Stimulated activated CD4-positive, alpha-beta T cell treated with anti-CD3 and anti-CD28 coated beads, TNF-alpha, amount 100 ng/mL, for 48 hours (primary cell): ENCODE results near the gene ROPN1B.
"Not testable (repeated sequence)": the region's sequence is repeated elsewhere in the genome, so short reads cannot be mapped to it uniquely, and the experiment has no call there.

ENCODE experiments used
- DNase-seq, 3 donors: peaks; one replicate each; pipeline ENCODE4 v3.0.0-alpha.2; 2020; ENCODE audit warnings: low read depth in 3 of 3

Gene ROPN1B

DNA sequence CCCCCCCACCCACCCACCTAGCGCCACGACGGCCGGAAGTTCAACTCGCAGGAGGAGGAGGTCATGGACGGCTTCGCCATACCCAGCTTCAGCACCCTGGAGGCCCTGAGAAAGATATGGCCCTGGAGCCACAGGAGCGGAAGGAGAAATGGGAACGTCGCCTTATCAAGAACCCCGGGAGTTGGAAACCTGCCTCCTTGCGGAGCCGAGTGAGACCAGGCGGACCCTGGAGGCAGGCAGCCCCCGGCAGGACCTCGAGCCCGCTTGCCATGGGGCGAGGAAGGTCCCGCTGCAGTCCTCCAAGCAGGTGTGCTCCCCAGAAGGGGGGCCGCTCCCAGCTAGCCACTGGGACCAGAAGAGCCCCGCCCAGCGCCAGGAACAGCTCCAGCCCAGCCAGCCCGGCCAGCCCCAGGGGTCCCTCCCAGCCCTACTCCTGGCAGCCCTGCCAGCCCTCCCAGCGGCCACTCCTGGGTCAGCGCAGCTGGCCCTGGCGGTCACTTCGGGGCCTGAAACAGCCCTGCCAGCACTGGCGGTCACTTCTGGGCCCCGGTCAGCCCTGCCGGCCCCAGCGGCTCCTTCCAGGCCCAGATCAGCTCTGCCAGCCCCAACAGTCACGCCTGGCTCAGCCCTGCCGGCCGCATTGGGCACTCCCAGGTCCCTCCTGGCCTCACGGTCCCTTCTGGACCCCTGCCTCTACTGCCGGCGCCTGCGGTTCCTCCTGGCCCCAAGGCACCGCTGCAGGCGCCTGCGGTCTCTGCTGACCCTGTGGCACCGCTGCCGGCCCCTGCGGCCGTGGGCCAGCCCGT is 10.3 kb upstream of the ROPN1B start:
- no peak for DNase-seq

DNA sequence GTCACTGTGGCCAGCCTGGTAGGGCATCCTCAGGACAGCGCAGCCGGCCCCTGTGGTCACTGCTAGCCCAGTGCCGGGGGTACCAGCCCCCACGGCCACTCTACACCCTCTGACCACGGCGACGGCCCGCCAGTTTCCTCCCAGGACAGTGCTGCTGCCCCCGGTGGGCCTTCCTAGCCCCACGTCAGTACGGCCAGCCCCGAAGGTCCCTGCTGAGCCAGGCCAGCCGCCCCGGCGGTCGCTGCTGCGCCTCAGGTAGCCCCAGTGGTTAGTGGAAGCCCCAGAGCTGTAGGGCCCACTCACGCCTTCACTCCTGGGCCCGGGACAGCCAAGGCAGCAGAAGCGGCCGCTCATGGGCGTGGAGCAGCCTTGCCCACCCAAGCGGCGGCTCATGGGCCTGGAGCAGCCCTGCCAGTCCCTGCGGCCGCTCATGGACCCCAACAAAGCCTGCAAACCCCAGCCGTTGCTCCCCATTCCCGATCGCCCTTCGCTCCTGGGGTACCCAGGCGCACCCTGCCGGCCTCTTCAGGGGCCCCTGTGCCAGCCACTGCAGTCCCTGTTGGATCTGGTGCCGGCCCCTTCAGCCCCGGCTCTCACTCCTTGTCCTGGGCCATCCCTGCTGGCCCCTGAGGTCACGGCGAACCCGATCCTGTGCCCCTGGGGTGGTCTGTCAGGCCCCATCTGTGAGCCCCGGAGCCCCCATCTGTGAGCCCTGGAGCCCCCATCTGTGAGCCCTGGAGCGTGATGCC is 9.5 kb upstream of the ROPN1B start:
- DNase-seq, result no peak

DNA sequence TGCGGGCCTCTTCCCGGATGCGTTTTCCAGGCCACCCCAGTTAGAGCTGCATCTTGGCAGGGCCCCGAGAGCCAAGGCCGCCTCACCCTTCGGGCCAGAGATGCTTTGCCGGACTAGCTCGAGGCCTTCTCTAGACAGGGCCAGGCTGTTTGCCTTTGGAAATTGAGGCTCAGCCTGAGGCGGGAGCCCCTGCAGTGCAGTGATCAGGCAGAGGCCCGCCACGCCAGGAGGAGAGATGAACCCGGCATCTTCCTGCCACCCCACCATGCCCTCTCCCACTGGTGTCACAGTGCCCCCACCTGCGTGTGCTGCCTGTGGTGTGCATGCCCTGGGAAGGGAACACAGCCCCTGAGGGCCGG is 8.9 kb upstream of the ROPN1B start:
- no peak for DNase-seq

DNA sequence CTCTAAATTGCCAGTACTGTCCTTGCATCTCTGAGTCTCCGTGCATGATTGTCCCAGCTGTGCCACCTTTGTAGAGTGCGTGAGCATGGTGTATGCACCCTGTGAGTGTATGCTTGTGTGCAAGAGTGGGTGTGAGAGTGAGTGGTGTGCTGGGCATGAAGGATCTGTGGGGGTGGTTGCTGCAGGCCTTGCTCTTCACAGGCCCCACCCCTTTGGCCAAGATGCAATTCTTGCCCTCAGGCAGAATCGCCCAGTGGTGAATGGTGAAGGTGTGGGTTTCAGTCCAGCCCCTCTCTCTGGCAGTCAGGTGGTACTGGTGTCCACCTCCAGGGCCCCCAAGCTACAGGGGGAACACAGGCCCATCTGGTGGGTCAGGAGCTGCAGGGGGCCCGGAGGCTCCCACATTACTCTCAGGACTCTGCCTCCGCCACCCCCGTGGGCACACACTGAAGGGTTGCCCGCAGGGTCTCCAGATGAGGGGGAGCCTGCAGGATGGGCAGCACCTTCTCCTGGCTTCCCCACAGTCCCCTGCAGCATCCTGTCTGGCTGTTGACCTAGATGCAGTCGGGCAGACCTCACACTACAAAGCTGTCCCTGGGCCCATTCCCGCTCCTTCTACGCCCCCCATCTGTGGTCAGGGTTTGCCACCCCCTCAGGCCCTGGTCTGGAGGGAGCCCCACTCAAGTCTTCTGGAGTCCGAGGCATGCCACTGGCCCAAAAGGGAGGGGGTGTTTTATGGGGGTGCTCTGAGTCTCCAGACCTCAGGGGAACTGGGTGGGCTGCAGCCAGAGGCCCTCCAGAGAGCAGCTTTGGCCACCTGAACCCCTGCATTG is 8.3 kb upstream of the ROPN1B start:
- DNase-seq, result no peak

DNA sequence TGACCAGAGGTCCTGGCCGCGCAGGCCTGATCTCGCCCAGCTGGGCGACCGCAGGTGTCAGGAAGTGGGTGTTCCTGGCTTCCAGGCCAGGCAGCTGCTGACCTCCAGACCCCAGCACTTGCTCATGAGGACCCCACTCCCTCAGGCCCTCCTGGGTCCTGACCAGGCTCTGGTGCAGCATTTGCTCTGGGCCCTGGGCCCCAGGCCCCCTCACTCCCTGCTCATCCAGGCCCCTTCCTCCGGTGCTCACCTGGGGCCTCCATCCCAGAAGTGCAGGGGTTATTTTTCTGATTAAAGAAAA is 7.7 kb upstream of the ROPN1B start:
- no peak for DNase-seq

DNA sequence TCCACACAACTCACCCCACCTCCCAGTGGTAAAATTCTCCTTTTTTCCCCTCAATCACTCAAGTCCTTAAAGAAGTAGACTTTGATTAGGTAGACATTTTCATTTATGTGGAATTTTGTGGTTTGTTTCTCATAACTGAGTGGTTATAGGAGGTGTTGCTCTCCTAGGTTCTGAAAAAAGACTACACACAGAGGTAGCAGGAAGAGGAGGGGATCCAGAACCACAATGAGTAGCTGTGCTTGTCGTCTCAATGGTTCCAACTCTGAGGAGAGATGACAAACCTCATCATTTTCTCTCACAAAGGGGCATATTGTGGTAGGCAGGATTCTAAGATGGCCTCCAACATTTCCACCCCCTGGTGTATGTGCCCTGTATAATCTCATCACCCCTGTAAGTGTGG is 5.1 kb upstream of the ROPN1B start:
- DNase-seq, result not testable (repeated sequence)

DNA sequence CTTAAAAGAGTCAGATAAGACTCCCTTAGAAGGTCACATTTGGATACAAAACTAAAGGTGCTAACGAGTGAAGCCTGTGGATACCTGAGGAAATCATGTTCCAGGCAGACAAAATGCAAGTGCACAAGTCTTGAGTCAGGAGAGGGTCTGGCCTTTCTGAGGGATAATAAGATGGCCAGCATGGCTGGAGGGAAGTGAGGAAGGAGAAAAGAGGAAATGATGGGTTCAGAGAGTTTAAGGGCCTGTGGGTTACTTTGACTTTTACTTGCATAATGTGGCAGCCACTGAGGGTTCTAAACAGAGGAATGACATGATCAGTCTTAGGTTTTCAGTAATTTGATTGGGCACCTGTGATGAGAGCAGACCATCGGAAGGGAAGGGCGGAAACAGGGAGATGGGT is 3.5 kb upstream of the ROPN1B start:
- no peak for DNase-seq

DNA sequence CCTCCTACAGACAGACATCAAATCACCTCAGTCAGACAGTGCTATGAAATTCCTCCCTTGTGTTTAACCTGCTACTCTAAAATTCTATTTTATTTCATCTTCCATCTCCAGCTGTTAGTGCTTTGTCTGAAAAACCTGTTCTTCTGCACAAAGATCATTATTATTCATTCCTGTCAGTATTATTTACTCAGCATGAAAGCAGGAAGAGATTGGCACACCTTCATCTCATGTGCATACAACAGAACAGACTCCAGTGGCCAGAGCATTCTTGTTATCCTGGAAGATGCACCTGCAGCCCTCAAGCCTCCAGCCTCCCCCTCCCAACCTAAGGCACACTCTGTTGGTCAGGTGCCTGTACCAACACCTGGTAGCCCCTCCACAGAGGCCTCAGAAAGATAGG is 1.8 kb upstream of the ROPN1B start:
- DNase-seq, result no peak

DNA sequence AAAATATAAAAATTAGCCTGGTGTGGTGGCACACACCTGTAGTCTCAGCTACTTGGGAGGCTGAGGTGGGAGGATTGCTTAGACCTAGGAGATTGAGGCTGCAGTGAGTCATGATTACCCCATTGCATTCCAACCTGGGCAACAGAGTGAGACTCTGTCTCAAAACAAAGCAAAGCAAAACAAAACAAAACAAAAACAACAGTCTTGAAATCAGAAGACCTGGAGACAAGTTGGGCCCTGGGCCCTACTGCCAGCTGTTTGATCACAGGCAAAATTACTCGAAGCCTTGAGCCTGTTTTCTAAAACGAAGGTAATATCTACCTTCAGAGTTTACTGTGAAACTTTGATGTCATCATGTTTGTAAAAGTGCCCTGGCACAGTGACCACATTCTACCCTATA is 857 bp upstream of the ROPN1B start:
- DNase-seq, result not testable (repeated sequence)

DNA sequence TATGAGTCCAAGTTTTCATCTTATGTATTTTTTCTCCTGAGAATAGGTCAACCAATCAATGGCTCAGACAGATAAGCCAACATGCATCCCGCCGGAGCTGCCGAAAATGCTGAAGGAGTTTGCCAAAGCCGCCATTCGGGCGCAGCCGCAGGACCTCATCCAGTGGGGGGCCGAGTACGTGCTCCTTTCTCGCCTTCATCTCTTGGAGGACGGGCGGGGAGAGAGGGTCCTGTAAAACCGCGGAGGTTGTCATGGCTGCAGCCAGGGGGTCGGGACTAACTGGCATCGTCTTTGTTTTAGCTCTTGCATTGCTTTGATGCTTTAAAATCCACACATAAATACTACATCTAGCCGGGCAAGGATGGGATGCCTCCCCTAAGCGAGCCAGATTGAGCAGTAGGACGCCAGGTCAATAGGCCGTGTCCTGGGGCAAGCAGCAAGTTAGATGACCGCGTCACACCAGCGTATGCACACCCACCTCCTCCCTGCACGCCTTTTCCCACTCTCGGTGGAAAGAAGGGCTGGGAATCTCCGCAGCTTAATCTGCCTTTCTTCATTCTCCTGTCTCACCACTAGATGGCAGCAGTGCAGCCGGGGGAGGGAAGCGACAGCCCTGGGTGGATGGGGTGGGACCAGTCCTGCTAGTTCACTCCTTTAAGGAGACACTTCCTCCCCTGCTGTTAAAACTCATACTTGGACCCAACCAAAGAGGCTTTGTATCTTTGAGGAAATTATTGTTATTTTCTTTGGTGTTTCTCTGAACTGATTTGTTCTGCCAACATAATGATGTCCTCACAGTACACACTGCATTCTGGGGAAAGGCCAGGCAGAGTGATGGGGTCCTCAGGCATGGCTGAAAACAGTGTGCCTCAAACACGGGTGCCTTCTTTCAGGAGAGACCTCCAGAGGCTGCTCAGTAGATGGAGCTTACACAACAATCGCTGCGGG is 3.3 kb downstream of the ROPN1B start:
- DNase-seq, result not testable (repeated sequence)

DNA sequence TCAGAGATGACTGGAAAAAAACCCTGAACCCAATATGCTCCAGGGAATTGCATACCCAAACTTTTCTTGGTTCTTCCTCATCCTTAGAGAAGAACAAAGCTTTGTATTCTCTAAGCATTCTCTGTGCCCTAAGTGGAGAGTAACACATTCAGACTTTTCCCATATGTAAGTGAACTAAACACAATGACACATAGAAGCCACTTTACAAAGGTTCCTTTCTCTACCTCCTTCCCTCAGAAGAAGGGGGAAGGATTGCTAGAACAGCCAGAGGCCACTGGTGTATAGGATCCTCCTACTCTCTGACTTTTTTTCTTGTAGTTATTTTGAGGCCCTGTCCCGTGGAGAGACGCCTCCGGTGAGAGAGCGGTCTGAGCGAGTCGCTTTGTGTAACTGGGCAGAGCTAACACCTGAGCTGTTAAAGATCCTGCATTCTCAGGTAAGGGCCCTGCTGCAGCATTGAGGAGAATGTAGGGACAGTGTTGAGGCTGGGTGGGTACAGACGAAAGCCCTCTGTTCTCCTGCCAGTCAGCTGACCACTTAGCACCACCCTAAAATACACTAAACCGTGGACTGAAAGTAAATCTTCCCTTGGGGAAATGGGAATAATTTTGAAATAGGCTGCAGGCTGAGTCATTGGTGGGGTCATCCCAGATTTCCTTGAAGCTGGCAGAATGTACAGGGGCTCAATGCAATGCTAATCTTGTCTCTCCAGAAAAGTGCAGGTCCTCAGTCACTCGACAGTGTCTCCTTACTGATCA is 6.4 kb downstream of the ROPN1B start:
- not testable (repeated sequence) for DNase-seq

DNA sequence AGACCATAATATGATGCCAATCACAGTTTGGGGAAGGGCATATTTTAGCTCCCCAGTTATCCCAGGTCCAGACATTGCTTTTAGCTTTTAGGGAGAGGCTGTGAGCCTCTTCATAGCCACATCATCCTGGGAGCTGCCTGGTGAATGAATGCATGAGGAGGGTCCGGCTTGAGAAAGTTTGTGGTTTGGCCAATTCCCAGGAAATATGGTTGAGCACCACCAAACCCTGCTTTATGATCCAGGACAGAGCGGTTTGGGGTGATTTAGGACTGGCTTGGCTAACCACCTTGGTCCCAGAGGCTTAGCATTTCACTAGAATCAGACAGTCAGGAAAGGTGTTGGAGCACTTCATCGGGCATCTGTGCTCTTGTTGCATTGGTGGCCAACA is 7.0 kb downstream of the ROPN1B start:
- not testable (repeated sequence) for DNase-seq

DNA sequence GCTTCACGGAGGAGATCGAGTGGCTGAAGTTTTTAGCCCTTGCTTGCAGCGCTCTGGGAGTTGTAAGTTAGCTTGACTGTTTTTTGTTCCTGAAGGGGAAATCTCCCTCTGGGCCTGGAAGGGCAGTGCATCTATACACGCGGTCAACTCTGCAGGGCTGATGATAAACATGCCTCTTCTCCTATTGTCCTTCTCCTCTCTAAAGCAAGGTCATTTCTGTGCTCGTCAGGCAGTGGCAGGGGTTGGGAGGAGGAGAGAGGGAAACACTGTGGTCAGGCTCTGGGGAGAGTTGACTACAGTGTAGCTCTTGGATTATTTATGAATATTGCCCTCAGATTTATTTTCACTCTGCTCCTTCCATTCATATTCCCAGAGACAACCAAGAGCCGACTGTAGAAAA is 8.1 kb downstream of the ROPN1B start:
- not testable (repeated sequence) for DNase-seq

DNA sequence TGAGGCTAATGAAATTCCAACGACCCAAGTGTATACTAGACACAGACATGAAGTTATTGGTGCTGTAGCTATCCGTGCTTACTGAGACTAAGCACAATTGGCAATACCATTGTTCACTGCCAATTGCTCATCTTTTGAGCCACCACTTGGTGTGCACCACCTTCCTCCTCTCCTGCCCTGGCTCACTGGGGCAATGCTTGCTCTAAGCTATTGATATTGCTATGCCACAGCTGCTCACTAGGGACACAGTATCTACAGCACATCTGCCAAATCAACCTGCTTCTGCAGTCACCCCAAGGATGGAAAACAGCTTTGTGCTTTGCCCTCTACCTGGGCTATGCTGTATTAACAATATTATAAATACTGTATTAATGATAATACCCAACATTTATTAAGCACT is 16.0 kb downstream of the ROPN1B start:
- DNase-seq, result not testable (repeated sequence)

DNA sequence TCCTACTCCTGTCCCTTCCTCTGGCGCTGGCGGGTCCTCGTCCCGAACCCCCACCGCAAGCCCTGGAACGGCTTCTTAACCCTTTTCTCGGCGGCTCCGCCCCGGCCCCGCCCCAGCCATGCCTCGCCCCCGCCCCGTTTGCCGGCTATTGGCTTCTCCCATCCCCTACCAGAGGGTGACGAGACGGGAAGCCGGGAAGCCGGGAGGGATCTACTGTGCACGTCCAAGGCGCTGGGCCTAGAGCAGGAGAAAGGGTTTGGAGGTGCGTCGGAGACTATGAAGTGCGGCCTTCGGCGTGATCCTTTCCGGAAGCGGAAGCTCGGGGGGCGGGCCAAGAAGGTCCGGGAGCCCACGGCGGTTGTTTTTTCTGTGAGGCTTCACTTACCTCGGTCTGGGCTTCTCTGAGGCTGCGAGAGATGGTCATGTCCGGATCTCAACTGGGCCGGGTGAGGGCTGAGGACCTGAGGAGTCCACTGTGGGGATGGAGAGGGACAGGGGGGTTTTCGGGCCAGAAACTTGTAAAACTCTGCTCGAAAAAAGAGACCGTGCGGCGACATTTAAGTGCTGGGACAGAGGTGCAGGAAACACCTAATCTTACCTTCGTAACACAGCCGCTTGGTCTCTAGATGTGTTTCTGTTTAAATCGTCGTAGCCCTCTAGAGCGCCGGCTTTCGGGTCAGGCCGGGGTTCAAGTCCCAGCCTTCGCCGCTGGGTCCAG is 21.4 kb downstream of the ROPN1B start:
- DNase-seq, result peak; percentile 43 to 60 (median 47)

DNA sequence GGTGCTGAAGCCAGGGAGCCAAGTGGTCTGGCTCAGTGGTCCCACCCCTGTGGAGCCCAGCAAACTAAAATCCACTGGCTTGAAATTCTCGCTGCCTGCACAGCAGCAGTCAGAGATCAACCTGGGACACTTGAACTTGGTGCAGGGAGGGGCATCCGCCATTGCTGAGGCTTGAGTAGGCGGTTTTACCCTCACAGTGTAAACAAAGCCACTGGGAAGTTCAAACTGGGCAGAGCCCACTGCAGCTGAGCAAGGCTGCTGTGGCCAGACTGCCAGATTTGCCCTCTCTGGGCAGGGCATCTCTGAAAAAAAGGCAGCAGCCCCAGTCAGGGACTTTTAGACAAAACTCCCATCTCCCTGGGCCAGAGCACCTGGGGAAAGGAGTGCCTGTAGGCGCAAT is 27.8 kb downstream of the ROPN1B start:
- not testable (repeated sequence) for DNase-seq

DNA sequence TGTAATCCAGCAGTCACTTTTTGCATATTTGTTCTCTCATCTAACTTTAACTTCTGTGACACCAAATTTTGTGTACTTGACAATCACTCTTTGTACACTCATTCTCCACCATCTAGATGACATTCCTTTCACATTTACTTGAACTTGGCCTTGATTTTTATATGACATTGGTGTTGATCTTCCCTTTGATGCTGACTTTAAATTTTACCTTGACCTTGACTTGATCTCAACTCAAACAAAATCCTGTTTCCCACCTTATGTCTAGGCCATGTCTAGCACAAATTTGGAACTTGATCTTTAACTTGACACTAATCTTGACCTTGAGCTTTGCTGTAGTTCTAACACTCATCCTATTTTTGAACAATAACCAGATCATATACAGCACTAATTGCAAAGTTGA is 33.2 kb downstream of the ROPN1B start:
- no peak for DNase-seq

DNA sequence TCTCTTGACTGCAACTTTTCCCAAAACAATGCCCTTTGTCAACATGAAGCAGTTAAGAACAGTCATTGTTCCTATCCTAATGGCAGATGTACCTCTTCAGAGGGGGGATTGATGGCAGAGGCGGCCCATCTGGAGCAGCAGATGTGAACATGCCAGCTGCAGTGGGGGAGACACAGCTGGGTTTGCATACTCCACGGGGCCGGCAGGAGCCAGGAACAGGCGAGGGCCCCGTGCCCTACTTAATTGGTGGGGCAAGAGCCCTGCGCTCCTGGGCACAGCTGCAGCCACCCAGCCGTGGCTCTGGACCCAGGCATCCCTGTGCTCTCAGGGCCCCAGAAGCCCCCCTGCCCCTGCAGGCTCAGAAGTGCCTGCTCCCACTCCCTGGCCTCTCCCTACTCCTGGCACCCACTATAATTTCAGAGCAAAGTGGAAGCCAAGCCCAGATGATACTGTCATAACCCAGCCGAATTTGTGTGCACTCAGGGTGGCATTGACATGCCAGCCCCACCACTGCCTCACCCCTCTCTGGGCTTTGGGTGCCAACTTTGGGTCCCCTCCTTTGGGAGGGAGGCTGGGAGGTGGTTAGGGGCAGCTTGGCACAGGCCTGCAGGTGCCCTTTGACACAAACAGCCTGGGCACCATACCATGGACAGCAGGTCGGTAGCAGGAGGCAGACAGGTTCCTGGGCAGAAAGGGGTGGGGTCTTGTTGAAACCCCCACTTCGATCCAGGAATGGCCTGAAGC is 34.6 kb downstream of the ROPN1B start:
- DNase-seq, result no peak

DNA sequence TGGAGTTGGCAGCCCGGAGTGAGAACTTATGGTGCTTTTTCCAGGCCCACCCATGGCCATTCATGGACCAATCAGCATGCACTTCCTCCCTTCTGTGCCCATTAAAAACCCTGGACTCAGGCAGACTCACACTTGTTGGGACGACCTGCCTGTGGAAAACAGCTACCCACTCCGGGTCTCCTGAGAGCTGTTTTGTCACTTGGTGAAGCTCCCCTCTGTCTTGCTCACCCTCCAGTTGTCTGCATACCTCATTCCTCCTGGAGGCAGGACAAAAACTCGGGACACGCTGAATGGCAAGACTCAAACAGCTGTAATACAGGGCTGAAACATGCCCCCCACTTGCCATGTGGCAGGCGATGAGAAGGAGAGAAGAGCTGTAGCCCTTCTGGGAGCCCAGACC is 35.2 kb downstream of the ROPN1B start:
- no peak for DNase-seq
